GM19023 (cell line): Measurements from ENCODE around the gene OTX2.

Experiments
- ATAC-seq: cut with Tn5 transposase; IDR thresholded peaks from one replicate; pipeline ENCODE4 v1.9.1; 2021; ENCODE audit warnings: mild to moderate bottlenecking, moderate library complexity; ENCODE audit not compliant: unreplicated experiment

The OTX2 gene

DNA sequence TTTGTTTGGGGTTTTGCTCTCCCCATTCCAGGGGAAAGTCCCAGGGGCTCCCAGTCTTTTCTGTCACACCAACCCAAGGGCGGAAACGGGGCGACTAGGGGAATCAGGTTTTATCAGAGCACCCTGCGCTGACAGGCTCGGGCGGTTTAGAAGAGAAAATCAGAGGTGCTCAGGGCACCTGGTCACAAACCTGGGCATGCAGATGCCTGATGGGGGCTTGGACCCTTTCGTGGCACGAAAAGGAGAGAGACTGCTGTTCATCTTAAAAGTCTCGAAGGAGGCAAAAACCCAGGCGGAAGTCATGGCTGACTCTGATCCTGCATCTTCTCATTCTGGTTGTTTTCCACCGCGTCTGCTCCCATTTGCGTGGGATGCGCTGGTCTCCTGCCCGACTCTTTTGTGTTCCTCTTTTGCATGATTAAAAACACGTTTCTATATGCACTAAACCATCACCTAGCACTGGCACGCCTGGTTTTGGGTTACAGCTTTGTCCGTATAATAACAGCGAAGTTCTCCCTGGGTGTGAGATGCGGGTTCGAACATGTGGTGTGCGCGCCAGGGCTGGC lies 13.2 kb downstream of the OTX2 start:
- ATAC-seq, result no peak

DNA sequence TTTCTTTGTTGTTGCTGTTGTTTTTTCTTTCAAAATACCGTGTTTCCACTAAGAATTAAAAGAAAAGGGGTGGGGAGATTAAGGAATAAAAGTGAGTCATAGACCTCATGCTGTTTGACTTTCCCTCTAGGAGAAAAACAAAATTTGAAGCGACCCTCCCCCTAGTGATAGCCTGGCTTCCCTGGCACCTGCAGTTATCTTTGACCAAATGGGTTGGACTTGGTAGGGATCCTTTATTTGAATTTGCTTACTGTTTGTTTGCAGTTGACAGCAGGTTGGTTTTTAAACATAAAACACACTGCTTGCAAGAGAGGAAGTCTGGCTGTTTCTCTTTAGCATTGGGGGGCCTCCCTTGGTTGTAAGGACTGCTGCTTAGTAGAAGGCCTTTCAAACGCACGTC lies 14.0 kb downstream of the OTX2 start:
- ATAC-seq, result no peak

DNA sequence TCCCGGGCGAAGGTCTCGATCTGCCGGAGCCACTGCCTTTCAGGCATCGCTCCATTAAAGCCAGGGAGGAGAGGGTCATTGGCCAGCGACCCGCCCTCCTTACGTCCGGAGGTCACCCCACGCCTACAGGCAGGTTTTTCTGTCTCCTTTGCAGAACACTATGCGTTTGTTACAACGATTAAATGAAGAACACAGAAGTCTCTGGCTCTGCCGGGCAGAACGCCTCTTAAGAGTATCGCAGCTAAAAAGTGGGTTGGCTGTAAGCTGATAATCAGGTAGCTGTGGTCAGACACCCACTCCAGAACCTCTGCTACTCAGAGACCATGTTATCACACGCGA lies 15.0 kb downstream of the OTX2 start:
- no peak for ATAC-seq

DNA sequence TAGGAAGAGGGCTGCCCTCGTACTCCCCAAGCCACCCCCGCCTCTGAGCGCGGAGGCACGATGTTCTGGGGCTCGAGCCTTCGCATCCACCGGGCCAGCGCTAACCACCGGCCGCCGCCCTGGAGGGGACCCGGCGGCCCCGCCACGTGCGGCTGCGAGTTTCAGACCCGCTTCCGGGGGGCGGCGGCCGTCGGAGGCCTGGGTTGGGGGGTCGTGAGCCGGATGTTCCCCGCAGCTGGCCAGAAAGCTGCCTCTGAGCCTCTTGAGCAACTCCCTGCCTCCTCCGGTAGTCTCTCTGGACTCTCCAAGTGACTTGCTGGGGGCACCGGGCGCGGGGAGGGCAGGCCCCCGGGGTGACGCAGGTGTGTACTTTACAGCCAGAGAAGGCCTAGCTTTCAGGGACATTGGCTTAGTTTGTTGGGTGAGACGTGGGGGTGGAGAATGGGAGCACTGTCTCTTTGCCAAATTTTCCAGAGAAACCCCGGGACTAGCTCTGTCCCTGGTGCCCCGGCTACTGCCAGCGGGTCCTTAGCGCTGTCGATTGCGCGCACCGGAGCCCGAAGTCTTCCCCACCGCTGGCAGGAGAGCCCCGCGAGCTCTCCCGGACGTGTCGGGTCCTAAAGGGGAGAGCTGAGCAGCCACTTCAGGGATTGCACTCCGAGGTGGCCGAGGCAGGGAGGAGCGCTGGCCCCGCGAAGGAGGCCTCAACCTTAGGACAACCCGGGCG lies 15.6 kb downstream of the OTX2 start:
- no peak for ATAC-seq

DNA sequence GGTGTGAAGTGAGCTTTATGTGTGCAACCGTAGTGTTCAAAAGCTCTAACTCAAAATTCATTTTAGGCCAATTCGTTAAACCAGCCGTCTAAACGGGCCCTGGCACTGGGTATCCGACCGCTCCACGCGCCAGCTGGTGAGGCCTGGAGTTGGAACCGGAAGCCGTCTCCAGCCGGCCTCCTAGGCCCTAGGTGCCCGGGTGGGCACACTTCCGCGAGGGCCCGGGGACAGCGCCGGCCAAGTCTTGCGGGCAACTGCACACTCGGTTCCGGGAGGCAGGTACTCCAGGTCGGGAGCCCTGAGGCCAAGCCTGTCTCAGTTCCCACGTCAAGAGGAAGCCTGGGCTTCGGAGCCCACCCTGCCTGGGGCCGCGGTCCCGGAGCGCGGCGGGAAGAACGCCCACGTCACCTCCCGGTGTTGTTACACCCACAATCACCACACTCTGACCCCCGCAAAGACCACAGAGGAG lies 16.2 kb downstream of the OTX2 start:
- no peak for ATAC-seq

GRCh38 chr14:56789955-56790354 lies 20.3 kb downstream of the OTX2 start:
- no peak for ATAC-seq

DNA sequence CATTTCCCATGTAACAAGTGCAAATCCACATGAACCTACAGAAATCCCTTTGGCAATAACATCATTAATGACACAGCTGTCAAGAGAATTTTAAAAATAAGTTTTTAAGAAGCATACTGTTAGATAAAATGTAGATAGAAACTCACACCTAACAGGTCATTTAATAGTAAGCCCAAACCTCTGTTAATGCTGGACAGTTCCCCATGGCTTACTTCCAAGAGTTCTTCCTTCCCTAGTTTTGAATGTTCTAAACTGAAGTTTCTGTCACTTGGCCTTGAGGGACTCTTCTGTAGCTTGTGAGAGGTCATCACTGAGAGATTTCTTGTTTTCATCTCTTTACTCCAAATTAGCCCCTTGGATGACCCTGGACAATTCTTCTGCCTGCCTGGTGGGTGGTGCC lies 22.7 kb downstream of the OTX2 start:
- ATAC-seq, result no peak

- ATAC-seq, result no peak
Measured at GRCh38 chr14:56782711-56783110, 27.6 kb downstream of the OTX2 start.

DNA sequence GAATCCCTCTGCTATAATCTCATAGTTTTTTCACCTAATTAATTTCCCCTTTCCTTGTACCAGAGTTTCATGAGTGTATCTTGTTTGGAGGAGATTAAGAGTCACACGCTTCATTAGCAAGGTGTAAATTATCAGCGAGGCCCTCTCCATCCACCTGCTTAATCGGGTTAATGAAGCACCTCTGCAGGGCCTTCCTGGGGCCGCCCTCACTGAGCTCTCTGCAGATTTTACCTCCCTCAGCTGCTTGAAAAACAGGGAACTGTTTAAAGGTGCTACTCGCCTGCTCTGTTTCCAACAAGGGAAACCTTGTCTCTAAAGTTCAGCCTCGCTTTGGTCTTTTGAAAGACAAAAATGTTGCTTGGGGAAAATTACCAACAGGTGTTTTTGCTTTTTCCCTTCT lies 35.8 kb downstream of the OTX2 start:
- ATAC-seq, result no peak

- no peak for ATAC-seq
Measured at GRCh38 chr14:56770512-56770911, 39.8 kb downstream of the OTX2 start.

- no peak for ATAC-seq
Measured at GRCh38 chr14:56760164-56760914, 49.9 kb downstream of the OTX2 start.

- ATAC-seq, result no peak
Measured at GRCh38 chr14:56759633-56760032, 50.6 kb downstream of the OTX2 start.

GRCh38 chr14:56759094-56759493 lies 51.2 kb downstream of the OTX2 start:
- no peak for ATAC-seq

- ATAC-seq, result no peak
Measured at GRCh38 chr14:56754921-56755320, 55.4 kb downstream of the OTX2 start.

GRCh38 chr14:56753396-56753795 lies 56.9 kb downstream of the OTX2 start:
- no peak for ATAC-seq

- ATAC-seq, result no peak
Measured at GRCh38 chr14:56752428-56752827, 57.9 kb downstream of the OTX2 start.

GRCh38 chr14:56751471-56751870 lies 58.8 kb downstream of the OTX2 start:
- no peak for ATAC-seq
